H1 (cell line): ENCODE measurements around the gene TMPRSS11B. TPM values are rescaled to one million over a fixed set of nuclear protein-coding genes. Genes with fewer than 3 reads are reported as not detected.

Source experiments
- CTCF ChIA-PET: fragments of 300-600 bp; sonication (Branson Sonifier 250); formaldehyde crosslinking; loops from one replicate; lab custom pipeline; 2021; ENCODE audit not compliant: partially characterized antibody; lab: Charles Lee
- POLR2A ChIA-PET: fragments of 300-600 bp; sonication (Branson Sonifier 250); formaldehyde crosslinking; loops from one replicate; lab custom pipeline; 2021; ENCODE audit warnings: inconsistent platforms; ENCODE audit not compliant: partially characterized antibody; lab: Charles Lee
- DNase-seq, 2 experiments: peaks; one replicate each; pipeline versions ENCODE4 v3.0.0 to v3.0.0-alpha.2; 2010 to 2022; ENCODE audit warnings: low spot score in 2 of 2, low read depth in 1 of 2, mixed read lengths in 1 of 2
- FAIRE-seq: peaks from 2 replicates; lab custom pipeline; 2011; peaks lifted over from hg19 to GRCh38; lab: Jason Lieb, UNC
- H2AFZ ChIP-seq: 2 replicates; pipeline ENCODE4 v1.8.1; 2012; ENCODE audit warnings: low read length, inconsistent platforms
- H2AK5ac ChIP-seq: 2 replicates; pipeline ENCODE4 v1.6.1; 2013; ENCODE audit warnings: low read depth, low read length
- H2BK120ac ChIP-seq: replicated peaks from 2 replicates; pipeline ENCODE3; 2013; ENCODE audit warnings: low read depth, low read length, inconsistent platforms
- H2BK12ac ChIP-seq: 2 replicates; pipeline ENCODE4 v1.6.1; 2013; ENCODE audit warnings: low read depth, low read length
- H2BK15ac ChIP-seq: 2 replicates; pipeline ENCODE4 v1.6.1; 2013; ENCODE audit warnings: low read length
- H2BK20ac ChIP-seq: 2 replicates; pipeline ENCODE4 v1.6.1; 2013; ENCODE audit warnings: low read length
- H2BK5ac ChIP-seq: 2 replicates; pipeline ENCODE4 v1.6.1; 2013; ENCODE audit warnings: low read depth, low read length
- H3K14ac ChIP-seq: 2 replicates; pipeline ENCODE4 v1.6.1; 2013; ENCODE audit warnings: inconsistent platforms; ENCODE audit not compliant: insufficient read length
- H3K18ac ChIP-seq: 2 replicates; pipeline ENCODE4 v1.6.1; 2013; ENCODE audit warnings: low read length; ENCODE audit errors: extremely low read depth
- H3K23ac ChIP-seq: 2 replicates; pipeline ENCODE4 v1.6.1; 2013; ENCODE audit warnings: inconsistent platforms; ENCODE audit not compliant: insufficient read length
- H3K23me2 ChIP-seq: 2 replicates; pipeline ENCODE4 v1.6.1; 2013; ENCODE audit warnings: low read depth, low read length
- H3K27ac ChIP-seq: 2 replicates; pipeline ENCODE4 v1.6.1; 2011; ENCODE audit warnings: low read depth, low read length, inconsistent platforms
- H3K27me3 ChIP-seq, 4 experiments: replicated peaks in 1 of 4; 1 replicate in 1 of 4; 2 replicates in 3 of 4; pipeline versions ENCODE4 v1.6.1 to v1.8.1; 2011 to 2013; ENCODE audit warnings: low read length in 3 of 4, mild to moderate bottlenecking in 3 of 4, inconsistent platforms in 2 of 4, mixed read lengths in 2 of 4, moderate library complexity in 1 of 4; ENCODE audit not compliant: control insufficient read depth in 3 of 4, insufficient read depth in 3 of 4; ENCODE audit errors: extremely low read depth in 1 of 4
- H3K36me3 ChIP-seq, 4 experiments: 2 replicates each; pipeline versions ENCODE4 v1.6.1 to v1.8.1; 2011 to 2013; ENCODE audit warnings: mild to moderate bottlenecking in 4 of 4, low read length in 3 of 4, moderate library complexity in 2 of 4, control low read depth in 1 of 4, inconsistent platforms in 1 of 4; ENCODE audit not compliant: insufficient read depth in 4 of 4, control insufficient read depth in 2 of 4
- H3K4ac ChIP-seq: replicated peaks from 2 replicates; pipeline ENCODE3; 2013; ENCODE audit warnings: low read length, low read depth, mixed read lengths, inconsistent platforms; ENCODE audit not compliant: insufficient read length
- H3K4me1 ChIP-seq, 4 experiments: replicated peaks in 1 of 4; 1 replicate in 1 of 4; 2 replicates in 3 of 4; pipeline versions ENCODE4 v1.6.1 to v1.8.1; 2011 to 2013; ENCODE audit warnings: low read length in 3 of 4, inconsistent platforms in 2 of 4, mixed read lengths in 1 of 4; ENCODE audit not compliant: insufficient read depth in 4 of 4, control insufficient read depth in 3 of 4
- H3K4me2 ChIP-seq, 2 experiments: 2 replicates each; pipeline versions ENCODE4 v1.6.1 to v1.8.1; 2011 to 2013; ENCODE audit warnings: low read depth in 2 of 2, low read length in 2 of 2, control low read depth in 1 of 2, inconsistent platforms in 1 of 2, mild to moderate bottlenecking in 1 of 2; ENCODE audit not compliant: insufficient read depth in 1 of 2
- H3K4me3 ChIP-seq, 4 experiments: fragments of 200-600, 300-600 bp in 1 of 4; sonication (generic), shearing (Covaris generic), sonication (Bioruptor Twin) in 1 of 4; 2 replicates each; pipeline versions ENCODE4 v1.5.1 to v1.8.1; 2011 to 2016; ENCODE audit warnings: low read length in 4 of 4, low read depth in 3 of 4, control low read depth in 2 of 4, inconsistent platforms in 2 of 4, mild to moderate bottlenecking in 2 of 4, mixed read lengths in 1 of 4, moderate library complexity in 1 of 4; ENCODE audit not compliant: insufficient read depth in 2 of 4; ENCODE audit errors: extremely low read depth in 1 of 4
- H3K56ac ChIP-seq: replicated peaks from 2 replicates; pipeline ENCODE3; 2013; ENCODE audit warnings: low read depth, mild to moderate bottlenecking, mixed read lengths, low read length, inconsistent platforms; ENCODE audit not compliant: insufficient read length
- H3K79me1 ChIP-seq: 2 replicates; pipeline ENCODE4 v1.6.1; 2013; ENCODE audit warnings: low read depth, low read length, control low read depth
- H3K79me2 ChIP-seq, 2 experiments: 2 replicates each; pipeline versions ENCODE4 v1.6.1 to v1.8.1; 2012 to 2013; ENCODE audit warnings: low read length in 2 of 2, mild to moderate bottlenecking in 2 of 2, inconsistent platforms in 1 of 2; ENCODE audit not compliant: insufficient read depth in 2 of 2, control insufficient read depth in 1 of 2
- H3K9ac ChIP-seq, 4 experiments: replicated peaks in 1 of 4; 1 replicate in 1 of 4; 2 replicates in 3 of 4; pipeline versions ENCODE4 v1.6.1 to v1.8.1; 2011 to 2013; ENCODE audit warnings: low read depth in 3 of 4, low read length in 3 of 4, control low read depth in 2 of 4, mild to moderate bottlenecking in 2 of 4, moderate library complexity in 2 of 4, inconsistent platforms in 1 of 4; ENCODE audit errors: extremely low read depth in 1 of 4
- H3K9me3 ChIP-seq, 2 experiments: 2 replicates each; pipeline versions ENCODE4 v1.6.1 to v1.8.1; 2012 to 2013; ENCODE audit warnings: mild to moderate bottlenecking in 2 of 2, moderate library complexity in 2 of 2, control low read depth in 1 of 2, inconsistent platforms in 1 of 2, low read depth in 1 of 2, low read length in 1 of 2, mixed read lengths in 1 of 2; ENCODE audit not compliant: insufficient read depth in 2 of 2
- H4K20me1 ChIP-seq, 2 experiments: replicated peaks in 1 of 2; 2 replicates each; pipeline versions ENCODE3 to v1.8.1; 2011 to 2013; ENCODE audit warnings: inconsistent platforms in 2 of 2, low read length in 2 of 2, mild to moderate bottlenecking in 1 of 2; ENCODE audit not compliant: insufficient read depth in 2 of 2, control insufficient read depth in 1 of 2
- H4K5ac ChIP-seq: 2 replicates; pipeline ENCODE4 v1.6.1; 2013; ENCODE audit warnings: low read length, low read depth, mixed read lengths, inconsistent platforms; ENCODE audit not compliant: insufficient read length
- H4K8ac ChIP-seq: 2 replicates; pipeline ENCODE4 v1.8.0; 2013; ENCODE audit warnings: mild to moderate bottlenecking, moderate library complexity, low read length, inconsistent platforms; ENCODE audit not compliant: insufficient read depth; ENCODE audit errors: extremely low read depth
- H4K91ac ChIP-seq: replicated peaks from 2 replicates; pipeline ENCODE3; 2013; ENCODE audit warnings: low read length, mixed read lengths, inconsistent platforms; ENCODE audit not compliant: insufficient read length
- ASH2L ChIP-seq: fragments of 200-600, 300-600 bp; sonication (generic); IDR thresholded peaks from one replicate; pipeline ENCODE4 v1.7.1; 2017; ENCODE audit warnings: low read length
- BACH1 ChIP-seq: IDR thresholded peaks from 2 replicates; pipeline ENCODE4 v1.6.1; 2012; ENCODE audit warnings: low read length, improper control_type of control experiment
- CHD1 ChIP-seq: IDR thresholded peaks from 2 replicates; pipeline ENCODE4 v1.6.1; 2012; ENCODE audit warnings: low read depth, low read length, improper control_type of control experiment
- CHD2 ChIP-seq: IDR thresholded peaks from 2 replicates; pipeline ENCODE4 v1.6.1; 2012; ENCODE audit warnings: low read length, improper control_type of control experiment
- JUN ChIP-seq: IDR thresholded peaks from 2 replicates; pipeline ENCODE4 v1.6.1; 2011; ENCODE audit warnings: low read depth, mild to moderate bottlenecking, improper control_type of control experiment, low read length
- MAFK ChIP-seq: IDR thresholded peaks from 2 replicates; pipeline ENCODE4 v1.6.1; 2012; ENCODE audit warnings: low read depth, mild to moderate bottlenecking, improper control_type of control experiment, low read length
- POLR2A ChIP-seq, 2 experiments: IDR thresholded peaks; 1 replicate in 1 of 2; 2 replicates in 1 of 2; pipeline ENCODE4 v1.6.1; 2011; ENCODE audit warnings: low read depth in 2 of 2, low read length in 2 of 2, mild to moderate bottlenecking in 2 of 2; ENCODE audit errors: control extremely low read depth in 1 of 2
- RAD21 ChIP-seq, 2 experiments: IDR thresholded peaks in 1 of 2; conservative IDR thresholded peaks in 1 of 2; 2 replicates each; pipeline ENCODE4 v1.6.1; 2011; ENCODE audit warnings: low read depth in 2 of 2, low read length in 2 of 2, improper control_type of control experiment in 1 of 2, inconsistent platforms in 1 of 2, mild to moderate bottlenecking in 1 of 2, moderate library complexity in 1 of 2
- RBBP5 ChIP-seq: IDR thresholded peaks from 2 replicates; pipeline ENCODE4 v1.7.1; 2012; ENCODE audit warnings: low read depth, mild to moderate bottlenecking, inconsistent platforms, low read length, moderate library complexity, borderline replicate concordance
- RXRA ChIP-seq: IDR thresholded peaks from 2 replicates; pipeline ENCODE4 v1.6.1; 2011; ENCODE audit warnings: low read depth, mild to moderate bottlenecking, low read length, moderate library complexity; ENCODE audit not compliant: insufficient read depth
- WGBS, 2 experiments: shearing (Covaris generic) in 1 of 2; methylation state at CpG; one replicate each; pipeline versions ENCODE4 v1.1.6 to v1.1.7; 2013 to 2015; ENCODE audit warnings: low lambda C conversion rate in 2 of 2, mixed read lengths in 2 of 2, inconsistent platforms in 1 of 2, low coverage in 1 of 2, missing lambda C conversion rate in 1 of 2; ENCODE audit not compliant: insufficient replicate concordance in 2 of 2, insufficient coverage in 1 of 2, insufficient read length in 1 of 2; ENCODE audit errors: extremely low coverage in 1 of 2, missing lambda C conversion rate in 1 of 2; 5-methylcytosine and 5-hydroxymethylcytosine counted together
- polyA plus RNA-seq, 7 experiments: library from polyadenylated mRNA; depleted of rRNA in 3 of 7; stranded (reverse) in 5 of 7; unstranded in 2 of 7; fragments of >200 nt in 5 of 7; fragments of 200-250 nt in 2 of 7; gene quantifications; 1 replicate in 5 of 7; 2 replicates in 1 of 7; 4 replicates in 1 of 7; pipeline versions ENCODE4 v1.2.1 to v1.2.3, GENCODE V29; 2011 to 2013; ENCODE audit warnings: missing spikeins in 2 of 7, mixed read lengths in 2 of 7
- total RNA-seq: library from RNA; stranded (reverse); fragmentation: NEBNext Ultra II Directional; extraction: Animal tissue kit (Norgen Biotek cat#: 25700); gene quantifications from 2 replicates; pipeline ENCODE4 v1.2.1, GENCODE V29; 2021
- TF ChIP-seq, protein P1 (sequence below), 3 experiments: IDR thresholded peaks; 1 replicate in 2 of 3; 2 replicates in 1 of 3; pipeline versions ENCODE4 v1.5.1 to v1.6.1; 2011; ENCODE audit warnings: low read length in 3 of 3, mild to moderate bottlenecking in 3 of 3, inconsistent platforms in 2 of 3, low read depth in 1 of 3, moderate library complexity in 1 of 3; ENCODE audit not compliant: insufficient read depth in 1 of 3; ENCODE audit errors: control extremely low read depth in 1 of 3

TMPRSS11B gene
- total and polyA plus RNA-seq, 2 of the 8 experiments (the other 6 are each of a cell fraction or from before 2014, with no cell fraction given), result not detected

DNA sequence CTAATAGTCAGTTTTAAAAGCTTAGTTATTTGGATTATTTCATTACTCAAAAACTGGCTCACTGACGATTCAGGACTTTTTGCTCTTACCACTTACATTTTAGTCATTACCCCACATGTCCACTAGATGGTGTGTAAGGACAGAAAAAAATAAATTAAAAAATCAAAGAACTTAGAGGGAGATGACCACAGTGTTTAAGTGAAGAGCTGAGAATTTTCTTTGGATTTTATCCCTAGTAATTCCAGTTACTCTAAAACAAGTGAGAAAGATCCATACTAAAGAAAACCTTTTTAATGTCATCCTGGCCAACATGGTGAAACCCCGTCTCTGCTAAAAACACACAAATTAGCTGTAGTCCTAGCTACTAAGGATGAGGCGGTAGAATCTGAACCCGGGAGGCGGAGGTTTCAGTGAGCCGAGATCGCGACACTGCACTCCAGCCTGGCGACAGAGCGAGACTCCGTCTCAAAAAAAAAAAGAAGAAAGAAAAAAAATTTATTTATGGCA is 26.4 kb upstream of the TMPRSS11B start:
- CTCF ChIA-PET, result interaction anchor here (0.5 to 2.4 kb wide), 27 partner anchors 9 to 1379 kb away, joined by 3 to 18 read pairs (median 3); partner anchors contain the start of gene UGT2B15
- 30% methylated on average over 6 of the region's 11 CpGs; no CpG with 5 or more reads in 1 of the 2 experiments for WGBS, 2 experiments
- no peaks in the 10 kb centered on the region for H4K20me1 ChIP-seq
- peaks cover 15 to 18% of the 10 kb centered on the region in 2 experiments for H3K9me3 ChIP-seq
- H3K79me1 ChIP-seq, result no peaks in the 10 kb centered on the region
- H3K27me3 ChIP-seq, result no peaks in the 10 kb centered on the region
- no peak for DNase-seq
- H3K14ac ChIP-seq, result no peak overlapping the region
- H2BK12ac ChIP-seq, result no peak overlapping the region
- H3K4me1 ChIP-seq, result peaks cover 2 to 15% (median 8%) of the 10 kb centered on the region in 4 experiments; a peak in 4 of 7 replicates
- H2BK5ac ChIP-seq, result no peak overlapping the region
- H2AK5ac ChIP-seq, result no peak overlapping the region
- H3K79me2 ChIP-seq, result no peaks in the 10 kb centered on the region
- H2BK120ac ChIP-seq, result no peak overlapping the region
- H3K4ac ChIP-seq, result no peak overlapping the region
- no peak for FAIRE-seq
- H3K56ac ChIP-seq, result no peak overlapping the region
- no peak overlapping the region for H4K8ac ChIP-seq
- no peak overlapping the region for H3K27ac ChIP-seq
- peak overlapping the region; percentile 18 for H4K5ac ChIP-seq
- no peak overlapping the region for H3K9ac ChIP-seq
- no peak overlapping the region for H2BK20ac ChIP-seq
- peak overlapping the region; percentile 62 to 64 for H3K4me2 ChIP-seq
- POLR2A ChIA-PET, result interaction anchor here (1.0 to 1.9 kb wide), 2 partner anchors 134 to 140 kb away, joined by 3 to 13 read pairs; no protein-coding TSS in a partner anchor
- H3K4me3 ChIP-seq, result peak overlapping the region in 2 of 4 experiments; percentile 8 to 48; a peak in 4 of 8 replicates
- H3K36me3 ChIP-seq, result peaks cover 0 to 13% (median 2%) of the 10 kb centered on the region in 4 experiments; a peak in 3 of 8 replicates
- no peak overlapping the region for H4K91ac ChIP-seq
- H3K23me2 ChIP-seq, result 0 out of 2 replicates have a peak, but pooled peaks cover 3% of the 10 kb centered on the region
- H3K18ac ChIP-seq, result no peak overlapping the region
- H3K23ac ChIP-seq, result no peak overlapping the region
- no peak overlapping the region for H2AFZ ChIP-seq
- H2BK15ac ChIP-seq, result no peak overlapping the region
- TF ChIP-seq BACH1 (no peak), ASH2L (no peak), CHD1 (no peak), RBBP5 (no peak), JUN (no peak), MAFK (no peak), CHD2 (peak; percentile 58; the same call in 1 of the 2 replicates), RAD21 (IDR thresholded peaks at IDR 0.05 in 1 of 2, conservative IDR thresholded peaks at IDR 0.05 in 1 of 2; ENCODE audit: low read depth in 2 of 2, low read length in 2 of 2) (peak; percentile 66 to 71), POLR2A (IDR thresholded peaks at IDR 0.05; ENCODE audit: control extremely low read depth in 1 of 2, low read depth in 2 of 2, low read length in 2 of 2) (no peak), RXRA (no peak)
- TF ChIP-seq, protein P1, sequence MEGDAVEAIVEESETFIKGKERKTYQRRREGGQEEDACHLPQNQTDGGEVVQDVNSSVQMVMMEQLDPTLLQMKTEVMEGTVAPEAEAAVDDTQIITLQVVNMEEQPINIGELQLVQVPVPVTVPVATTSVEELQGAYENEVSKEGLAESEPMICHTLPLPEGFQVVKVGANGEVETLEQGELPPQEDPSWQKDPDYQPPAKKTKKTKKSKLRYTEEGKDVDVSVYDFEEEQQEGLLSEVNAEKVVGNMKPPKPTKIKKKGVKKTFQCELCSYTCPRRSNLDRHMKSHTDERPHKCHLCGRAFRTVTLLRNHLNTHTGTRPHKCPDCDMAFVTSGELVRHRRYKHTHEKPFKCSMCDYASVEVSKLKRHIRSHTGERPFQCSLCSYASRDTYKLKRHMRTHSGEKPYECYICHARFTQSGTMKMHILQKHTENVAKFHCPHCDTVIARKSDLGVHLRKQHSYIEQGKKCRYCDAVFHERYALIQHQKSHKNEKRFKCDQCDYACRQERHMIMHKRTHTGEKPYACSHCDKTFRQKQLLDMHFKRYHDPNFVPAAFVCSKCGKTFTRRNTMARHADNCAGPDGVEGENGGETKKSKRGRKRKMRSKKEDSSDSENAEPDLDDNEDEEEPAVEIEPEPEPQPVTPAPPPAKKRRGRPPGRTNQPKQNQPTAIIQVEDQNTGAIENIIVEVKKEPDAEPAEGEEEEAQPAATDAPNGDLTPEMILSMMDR (IDR thresholded peaks at IDR 0.05; ENCODE audit: control extremely low read depth in 1 of 3, insufficient read depth in 1 of 3, low read depth in 1 of 3, low read length in 3 of 3), result peak in 2 of 3 experiments; percentile 38 to 46; a peak in 2 of 4 replicates
